IMR-90 (cell line): Measurements from ENCODE around the gene ASCL5. TPM values are rescaled to one million over a fixed set of nuclear protein-coding genes. Genes with fewer than 3 reads are reported as not detected.

Experiments used
- ATAC-seq: fragments of 200-7000 bp; cut with Tn5 transposase; 2 replicates; pipeline ENCODE4 v1.9.1; 2020; ENCODE audit warnings: low read depth, mild to moderate bottlenecking, moderate library complexity
- BruUV-seq: library from RNA; stranded (reverse); fragments of 400-500 nt; replicated peaks from 2 replicates; lab custom pipeline; 2021; lab: Mats Ljungman, UMichigan
- CTCF ChIA-PET: fragments of 300-600 bp; formaldehyde crosslinking; extraction: SDS; loops from one replicate; lab custom pipeline; 2021; ENCODE audit warnings: antibody characterized with exemption; lab: Yijun Ruan, JAX
- POLR2A ChIA-PET: fragments of 300-600 bp; sonication (Branson Sonifier 250); formaldehyde crosslinking; loops from one replicate; lab custom pipeline; 2022; ENCODE audit warnings: antibody characterized with exemption; ENCODE audit not compliant: unreplicated experiment; lab: Charles Lee
- DNase-seq: peaks from one replicate; pipeline ENCODE4 v3.0.0; 2013
- H2AFZ ChIP-seq: replicated peaks from 2 replicates; pipeline ENCODE3; 2013; ENCODE audit warnings: low read length, mild to moderate bottlenecking; ENCODE audit not compliant: poor library complexity
- H2AK5ac ChIP-seq: 2 replicates; pipeline ENCODE4 v1.6.1; 2013; ENCODE audit warnings: low read depth, low read length, inconsistent platforms
- H2AK9ac ChIP-seq: replicated peaks from 2 replicates; pipeline ENCODE3; 2013; ENCODE audit warnings: mild to moderate bottlenecking, low read depth, low read length, moderate library complexity; ENCODE audit not compliant: poor library complexity
- H2BK120ac ChIP-seq: 2 replicates; pipeline ENCODE4 v1.6.1; 2013; ENCODE audit warnings: low read depth, low read length, inconsistent platforms
- H2BK15ac ChIP-seq: 3 replicates; pipeline ENCODE4 v1.6.1; 2013; ENCODE audit warnings: low read depth, low read length, inconsistent platforms
- H2BK20ac ChIP-seq: 2 replicates; pipeline ENCODE4 v1.6.1; 2013; ENCODE audit warnings: low read depth, mild to moderate bottlenecking, inconsistent platforms, low read length, moderate library complexity
- H2BK5ac ChIP-seq: 2 replicates; pipeline ENCODE4 v1.6.1; 2013; ENCODE audit warnings: mild to moderate bottlenecking, low read depth, low read length, inconsistent platforms; ENCODE audit not compliant: poor library complexity, severe bottlenecking
- H3K14ac ChIP-seq: replicated peaks from 2 replicates; pipeline ENCODE4 v1.6.1; 2013; ENCODE audit warnings: low read depth, low read length, inconsistent platforms
- H3K18ac ChIP-seq: 2 replicates; pipeline ENCODE4 v1.6.1; 2013; ENCODE audit warnings: low read depth, low read length, control low read depth
- H3K23ac ChIP-seq: 2 replicates; pipeline ENCODE4 v1.6.1; 2013; ENCODE audit warnings: low read depth, low read length, inconsistent platforms
- H3K27ac ChIP-seq: 2 replicates; pipeline ENCODE4 v1.5.1; 2013; ENCODE audit warnings: mild to moderate bottlenecking, control low read depth, low read length; ENCODE audit not compliant: insufficient read depth
- H3K27me3 ChIP-seq: 2 replicates; pipeline ENCODE4 v1.6.1; 2013; ENCODE audit warnings: low read length; ENCODE audit not compliant: control insufficient read depth, insufficient read depth
- H3K36me3 ChIP-seq: 2 replicates; pipeline ENCODE4 v1.6.1; 2013; ENCODE audit warnings: low read length, mixed read lengths; ENCODE audit not compliant: control insufficient read depth, insufficient read depth
- H3K4ac ChIP-seq: 2 replicates; pipeline ENCODE4 v1.6.1; 2013; ENCODE audit warnings: low read depth, low read length, inconsistent platforms
- H3K4me1 ChIP-seq: 2 replicates; pipeline ENCODE4 v1.6.1; 2013; ENCODE audit warnings: low read length, mixed read lengths; ENCODE audit not compliant: control insufficient read depth, insufficient read depth
- H3K4me2 ChIP-seq: 2 replicates; pipeline ENCODE4 v1.6.1; 2013; ENCODE audit warnings: low read depth, mild to moderate bottlenecking, control low read depth, low read length, moderate library complexity
- H3K4me3 ChIP-seq: 2 replicates; pipeline ENCODE4 v1.5.1; 2013; ENCODE audit warnings: low read depth, mild to moderate bottlenecking, control low read depth, low read length, moderate library complexity; ENCODE audit not compliant: insufficient read depth
- H3K56ac ChIP-seq: 2 replicates; pipeline ENCODE4 v1.6.1; 2013; ENCODE audit warnings: low read length, inconsistent platforms; ENCODE audit not compliant: insufficient read depth; ENCODE audit errors: extremely low read depth
- H3K79me1 ChIP-seq, 2 experiments: 2 replicates each; pipeline ENCODE4 v1.6.1; 2013; ENCODE audit warnings: low read length in 2 of 2, inconsistent platforms in 1 of 2, low read depth in 1 of 2
- H3K9ac ChIP-seq: 2 replicates; pipeline ENCODE4 v1.6.1; 2013; ENCODE audit warnings: low read depth, low read length, control low read depth
- H3K9me1 ChIP-seq: 2 replicates; pipeline ENCODE4 v1.6.1; 2013; ENCODE audit warnings: low read length, inconsistent platforms; ENCODE audit not compliant: insufficient read depth
- H3K9me3 ChIP-seq: 2 replicates; pipeline ENCODE4 v1.6.1; 2013; ENCODE audit warnings: low read length; ENCODE audit not compliant: control insufficient read depth, insufficient read depth
- H4K20me1 ChIP-seq: 2 replicates; pipeline ENCODE4 v1.6.1; 2013; ENCODE audit warnings: low read length, inconsistent platforms; ENCODE audit not compliant: insufficient read depth
- H4K5ac ChIP-seq: 2 replicates; pipeline ENCODE4 v1.6.1; 2013; ENCODE audit warnings: mild to moderate bottlenecking, low read depth, low read length, control low read depth
- H4K8ac ChIP-seq, 2 experiments: 2 replicates each; pipeline ENCODE4 v1.6.1; 2013; ENCODE audit warnings: low read depth in 2 of 2, low read length in 2 of 2, control low read depth in 1 of 2, inconsistent platforms in 1 of 2
- H4K91ac ChIP-seq: 2 replicates; pipeline ENCODE4 v1.6.1; 2013; ENCODE audit warnings: low read depth, low read length, inconsistent platforms; ENCODE audit not compliant: insufficient read depth
- BHLHE40 ChIP-seq: fragments of 150-350 bp; IDR thresholded peaks from 2 replicates; pipeline ENCODE4 v1.6.1; 2016; ENCODE audit warnings: mild to moderate bottlenecking, low read depth, low read length
- CEBPB ChIP-seq: IDR thresholded peaks from 2 replicates; pipeline ENCODE4 v1.6.1; 2012; ENCODE audit warnings: low read depth, low read length, improper control_type of control experiment
- FOS ChIP-seq: fragments of 150-350 bp; IDR thresholded peaks from 2 replicates; pipeline ENCODE4 v1.6.1; 2016; ENCODE audit warnings: low read depth, low read length
- MAFK ChIP-seq: IDR thresholded peaks from 2 replicates; pipeline ENCODE4 v1.6.1; 2012; ENCODE audit warnings: low read depth, low read length, improper control_type of control experiment
- MAZ ChIP-seq: IDR thresholded peaks from 2 replicates; pipeline ENCODE4 v1.6.1; 2012; ENCODE audit warnings: low read depth, mild to moderate bottlenecking, low read length, improper control_type of control experiment, moderate library complexity, borderline replicate concordance
- MXI1 ChIP-seq: IDR thresholded peaks from 2 replicates; pipeline ENCODE4 v1.6.1; 2012; ENCODE audit warnings: low read depth, mild to moderate bottlenecking, low read length, moderate library complexity, borderline replicate concordance
- NFE2L2 ChIP-seq: fragments of 150-350 bp; IDR thresholded peaks from 2 replicates; pipeline ENCODE4 v1.6.1; 2016; ENCODE audit warnings: low read depth, mild to moderate bottlenecking, low read length
- RAD21 ChIP-seq: IDR thresholded peaks from 2 replicates; pipeline ENCODE4 v1.6.1; 2012; ENCODE audit warnings: low read length, improper control_type of control experiment
- RCOR1 ChIP-seq: IDR thresholded peaks from 2 replicates; pipeline ENCODE4 v1.6.1; 2012; ENCODE audit warnings: mild to moderate bottlenecking, low read length, improper control_type of control experiment; ENCODE audit not compliant: insufficient replicate concordance
- RFX5 ChIP-seq: IDR thresholded peaks from 2 replicates; pipeline ENCODE4 v1.8.0; 2012; ENCODE audit warnings: low read depth, mild to moderate bottlenecking, low read length, moderate library complexity
- SMC3 ChIP-seq: fragments of 150-350 bp; IDR thresholded peaks from 2 replicates; pipeline ENCODE4 v1.6.1; 2016; ENCODE audit warnings: low read depth, mild to moderate bottlenecking, antibody characterized with exemption, low read length, moderate library complexity
- WGBS, 2 experiments: methylation state at CpG; one replicate each; pipeline versions ENCODE4 v1.1.5 to v1.1.7; 2013; ENCODE audit warnings: missing lambda C conversion rate in 2 of 2; ENCODE audit not compliant: insufficient read length in 1 of 2; ENCODE audit errors: extremely low coverage in 2 of 2; 5-methylcytosine and 5-hydroxymethylcytosine counted together
- dilution Hi-C: fragments of 300-500 bp; cut with HindIII; formaldehyde crosslinking; loops from one replicate; pipeline ENCODE4 v1.14.3; 2018; ENCODE audit warnings: low sequenced_read_pairs; ENCODE audit not compliant: unreplicated experiment
- in situ Hi-C: fragments of 300-500 bp; cut with MboI; formaldehyde crosslinking; loops from 3 replicates; pipeline ENCODE4 v1.14.3; 2019; ENCODE audit warnings: low sequenced_read_pairs, inconsistent platforms, mixed read lengths
- intact Hi-C: fragments of 100-400 bp; cut with micrococcal nuclease; formaldehyde crosslinking; loops from 2 replicates; pipeline ENCODE4 v1.10.0; 2022
- polyA plus RNA-seq, 3 experiments: library from polyadenylated mRNA; depleted of rRNA; stranded (reverse); fragments of >200 nt; gene quantifications; 2 replicates each; pipeline ENCODE4 v1.2.3, GENCODE V29; 2012; ENCODE audit warnings: low replicate concordance in 1 of 3
- total RNA-seq: library from RNA; depleted of rRNA; stranded (reverse); fragments of >200 nt; gene quantifications from 2 replicates; pipeline ENCODE4 v1.2.3, GENCODE V29; 2012
- TF ChIP-seq, protein P1 (sequence below): fragments of 150-350 bp; IDR thresholded peaks from 2 replicates; pipeline ENCODE4 v1.6.1; 2016; ENCODE audit warnings: low read depth, mild to moderate bottlenecking, low read length, moderate library complexity, borderline replicate concordance
- TF ChIP-seq, protein P2 (sequence below): conservative IDR thresholded peaks from 2 replicates; pipeline ENCODE4 v1.5.1; 2012; ENCODE audit warnings: mild to moderate bottlenecking, low read depth, low read length, improper control_type of control experiment
- TF ChIP-seq, protein P3 (sequence below): fragments of 150-350 bp; IDR thresholded peaks from 2 replicates; pipeline ENCODE4 v1.6.1; 2017; ENCODE audit warnings: mild to moderate bottlenecking, antibody characterized with exemption, low read length, low read depth

ASCL5 gene
- total and polyA plus RNA-seq, 2 of the 4 experiments (the other 2 are of a cell fraction): not detected

DNA sequence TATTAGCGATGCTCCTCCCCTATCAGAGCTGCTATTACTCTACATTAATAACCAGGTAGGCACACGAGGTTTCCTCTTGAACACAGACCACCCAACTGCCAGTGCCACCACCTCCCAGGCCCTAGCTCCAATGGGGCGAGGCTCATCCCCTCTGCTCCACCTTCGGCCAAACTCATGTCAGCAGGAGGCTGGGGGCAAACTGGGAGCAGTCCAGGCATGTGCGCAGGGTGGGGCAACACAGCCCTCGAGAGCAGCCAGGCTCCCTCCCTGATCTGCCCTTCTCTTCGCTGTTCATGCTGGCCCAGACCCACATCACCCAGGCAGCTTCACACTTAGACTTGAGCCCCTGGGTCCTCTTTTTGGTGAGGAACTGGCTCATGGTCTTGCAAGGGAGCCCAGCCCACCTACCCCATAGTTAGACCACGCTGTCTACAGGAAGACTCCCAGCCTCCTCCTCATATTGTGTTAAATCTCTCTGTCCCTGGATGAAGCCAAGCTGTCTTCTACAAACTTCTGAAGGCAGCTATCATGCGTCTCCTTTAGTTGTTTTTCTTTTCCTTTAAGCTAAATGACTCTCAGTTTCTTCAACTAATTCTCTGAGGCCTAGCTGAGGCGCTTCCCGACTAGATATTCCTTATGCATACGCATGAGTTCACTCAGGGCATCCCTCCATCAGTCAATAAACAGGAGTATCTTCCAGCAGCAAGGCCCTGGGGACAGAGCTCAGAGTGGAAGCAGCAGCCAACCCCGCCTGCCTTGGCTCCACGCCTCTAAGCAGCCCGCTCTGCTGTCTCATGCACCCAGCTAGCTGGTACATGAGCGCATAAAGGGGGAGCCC is 15.2 kb upstream of the ASCL5 start:
- Histone ChIP-seq H3K14ac (no peak overlapping the region), H3K4ac (no peak overlapping the region), H3K23ac (no peak overlapping the region), H3K4me1 (peaks cover 6% of the 10 kb centered on the region), H4K91ac (no peak overlapping the region), H4K20me1 (peaks cover 22% of the 10 kb centered on the region), H2BK5ac (no peak overlapping the region), H3K36me3 (peaks cover 71% of the 10 kb centered on the region), H3K27ac (no peak overlapping the region), H4K8ac (no peak overlapping the region), H2AK9ac (no peak overlapping the region), H3K79me1 (peaks cover 0 to 4% of the 10 kb centered on the region in 2 experiments; a peak in 1 of 4 replicates), H3K9ac (no peak overlapping the region), H3K9me1 (peaks cover 13% of the 10 kb centered on the region; the same call in 1 of the 2 replicates), H2AK5ac (no peak overlapping the region), H2BK20ac (no peak overlapping the region), H3K56ac (no peak overlapping the region), H3K4me2 (no peak overlapping the region), H3K18ac (no peak overlapping the region), H2BK120ac (no peak overlapping the region), H3K4me3 (no peak overlapping the region), H3K27me3 (no peaks in the 10 kb centered on the region), H4K5ac (no peak overlapping the region), H2AFZ (no peak overlapping the region), H3K9me3 (no peaks in the 10 kb centered on the region), H2BK15ac (no peak overlapping the region)
- ChIA-PET CTCF (interaction anchor here (1.0 kb wide), 1 partner anchor 81 kb away, joined by 4 read pairs; no protein-coding TSS in a partner anchor), POLR2A (no interaction called here)
- WGBS, 2 experiments: 100% methylated on average over 2 of the region's 16 CpGs; no CpG with 5 or more reads in 1 of the 2 experiments
- intact Hi-C loops: no loop called here
- in situ Hi-C loops: no loop called here
- no TSS peak for BruUV-seq
- dilution Hi-C loops: no loop called here
- DNase-seq: no peak
- ATAC-seq: no peak
- no peak for TF ChIP-seq CEBPB
- no peak for TF ChIP-seq MXI1
- TF ChIP-seq, protein P1, sequence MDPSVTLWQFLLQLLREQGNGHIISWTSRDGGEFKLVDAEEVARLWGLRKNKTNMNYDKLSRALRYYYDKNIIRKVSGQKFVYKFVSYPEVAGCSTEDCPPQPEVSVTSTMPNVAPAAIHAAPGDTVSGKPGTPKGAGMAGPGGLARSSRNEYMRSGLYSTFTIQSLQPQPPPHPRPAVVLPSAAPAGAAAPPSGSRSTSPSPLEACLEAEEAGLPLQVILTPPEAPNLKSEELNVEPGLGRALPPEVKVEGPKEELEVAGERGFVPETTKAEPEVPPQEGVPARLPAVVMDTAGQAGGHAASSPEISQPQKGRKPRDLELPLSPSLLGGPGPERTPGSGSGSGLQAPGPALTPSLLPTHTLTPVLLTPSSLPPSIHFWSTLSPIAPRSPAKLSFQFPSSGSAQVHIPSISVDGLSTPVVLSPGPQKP: no peak
- no peak for TF ChIP-seq MAZ
- TF ChIP-seq RFX5: no peak
- no peak for TF ChIP-seq RCOR1
- TF ChIP-seq NFE2L2: no peak
- no peak for TF ChIP-seq MAFK
- TF ChIP-seq, protein P2, sequence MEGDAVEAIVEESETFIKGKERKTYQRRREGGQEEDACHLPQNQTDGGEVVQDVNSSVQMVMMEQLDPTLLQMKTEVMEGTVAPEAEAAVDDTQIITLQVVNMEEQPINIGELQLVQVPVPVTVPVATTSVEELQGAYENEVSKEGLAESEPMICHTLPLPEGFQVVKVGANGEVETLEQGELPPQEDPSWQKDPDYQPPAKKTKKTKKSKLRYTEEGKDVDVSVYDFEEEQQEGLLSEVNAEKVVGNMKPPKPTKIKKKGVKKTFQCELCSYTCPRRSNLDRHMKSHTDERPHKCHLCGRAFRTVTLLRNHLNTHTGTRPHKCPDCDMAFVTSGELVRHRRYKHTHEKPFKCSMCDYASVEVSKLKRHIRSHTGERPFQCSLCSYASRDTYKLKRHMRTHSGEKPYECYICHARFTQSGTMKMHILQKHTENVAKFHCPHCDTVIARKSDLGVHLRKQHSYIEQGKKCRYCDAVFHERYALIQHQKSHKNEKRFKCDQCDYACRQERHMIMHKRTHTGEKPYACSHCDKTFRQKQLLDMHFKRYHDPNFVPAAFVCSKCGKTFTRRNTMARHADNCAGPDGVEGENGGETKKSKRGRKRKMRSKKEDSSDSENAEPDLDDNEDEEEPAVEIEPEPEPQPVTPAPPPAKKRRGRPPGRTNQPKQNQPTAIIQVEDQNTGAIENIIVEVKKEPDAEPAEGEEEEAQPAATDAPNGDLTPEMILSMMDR: no peak
- TF ChIP-seq BHLHE40: no peak
- no peak for TF ChIP-seq SMC3
- no peak for TF ChIP-seq FOS
- TF ChIP-seq RAD21: no peak
- TF ChIP-seq, protein P3, sequence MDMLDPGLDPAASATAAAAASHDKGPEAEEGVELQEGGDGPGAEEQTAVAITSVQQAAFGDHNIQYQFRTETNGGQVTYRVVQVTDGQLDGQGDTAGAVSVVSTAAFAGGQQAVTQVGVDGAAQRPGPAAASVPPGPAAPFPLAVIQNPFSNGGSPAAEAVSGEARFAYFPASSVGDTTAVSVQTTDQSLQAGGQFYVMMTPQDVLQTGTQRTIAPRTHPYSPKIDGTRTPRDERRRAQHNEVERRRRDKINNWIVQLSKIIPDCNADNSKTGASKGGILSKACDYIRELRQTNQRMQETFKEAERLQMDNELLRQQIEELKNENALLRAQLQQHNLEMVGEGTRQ: no peak
